ENCODE data around the gene OBSCN. TPM values are rescaled to one million over a fixed set of nuclear protein-coding genes. Genes with fewer than 3 reads are reported as not detected.

The OBSCN gene
- total RNA-seq, 1 experiment from 2014 or later, result 29.1 TPM

DNA sequence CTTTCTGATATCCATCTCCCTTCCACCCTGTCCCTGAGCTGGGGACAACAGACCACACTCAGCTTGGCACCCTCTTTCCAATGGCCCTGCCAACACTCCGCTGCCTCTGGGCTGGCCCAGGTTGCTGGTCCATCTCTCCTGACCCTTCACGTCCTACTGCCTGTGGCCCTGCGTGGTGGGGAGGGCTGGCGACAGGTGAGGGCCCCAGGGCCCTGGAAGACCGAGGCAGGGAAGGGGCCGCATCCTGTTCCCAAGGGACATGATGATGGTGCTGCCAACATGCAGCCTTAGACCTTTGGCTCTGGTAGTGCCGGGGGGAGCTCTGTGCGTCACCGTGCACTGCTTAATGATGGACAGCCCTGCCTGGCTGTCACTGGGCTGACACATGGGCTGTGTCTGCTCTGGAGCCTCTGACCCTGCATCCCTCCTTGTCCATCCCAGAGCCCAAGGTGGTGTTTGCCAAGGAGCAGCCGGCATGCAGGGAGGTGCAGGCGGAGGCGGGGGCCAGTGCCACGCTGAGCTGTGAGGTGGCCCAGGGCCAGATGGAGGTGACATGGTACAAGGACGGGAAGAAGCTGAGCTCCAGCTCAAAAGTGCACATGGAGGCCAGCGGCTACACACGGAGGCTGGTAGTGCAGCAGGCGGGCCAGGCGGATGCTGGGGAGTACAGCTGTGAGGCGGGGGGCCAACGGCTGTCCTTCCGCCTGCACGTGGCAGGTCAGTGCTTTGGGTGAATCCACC, 65.2 kb downstream of the OBSCN start:
- Histone ChIP-seq H3K9me3 (ENCODE audit: low read length) (no peaks in the 10 kb centered on the region), H3K79me2 (ENCODE audit: low read length) (no peaks in the 10 kb centered on the region), H3K4me2 (ENCODE audit: low read length) (no peak overlapping the region), H3K27ac (ENCODE audit: low read length) (no peak overlapping the region), H3K9ac (ENCODE audit: low read length) (no peak overlapping the region), H3K9me2 (replicated peaks; ENCODE audit: low read length) (no peaks in the 10 kb centered on the region), H3K27me3 (ENCODE audit: low read length) (no peaks in the 10 kb centered on the region), H3K36me3 (ENCODE audit: low read depth, low read length) (no peaks in the 10 kb centered on the region), H4K20me1 (ENCODE audit: low read length) (no peaks in the 10 kb centered on the region), H2AFZ (ENCODE audit: low read length) (no peak overlapping the region), H3F3A (ENCODE audit: low read length, unreplicated experiment) (no peaks in the 10 kb centered on the region), H3K4me3 (ENCODE audit: low read length) (no peak overlapping the region), H3K4me1 (ENCODE audit: insufficient read depth, low read length) (peaks cover 4% of the 10 kb centered on the region; the same call in 1 of the 2 replicates)
- ChIA-PET POLR2A (ENCODE audit: unreplicated experiment) (no interaction called here), CTCF (no interaction called here)
- TF ChIP-seq, protein P1, sequence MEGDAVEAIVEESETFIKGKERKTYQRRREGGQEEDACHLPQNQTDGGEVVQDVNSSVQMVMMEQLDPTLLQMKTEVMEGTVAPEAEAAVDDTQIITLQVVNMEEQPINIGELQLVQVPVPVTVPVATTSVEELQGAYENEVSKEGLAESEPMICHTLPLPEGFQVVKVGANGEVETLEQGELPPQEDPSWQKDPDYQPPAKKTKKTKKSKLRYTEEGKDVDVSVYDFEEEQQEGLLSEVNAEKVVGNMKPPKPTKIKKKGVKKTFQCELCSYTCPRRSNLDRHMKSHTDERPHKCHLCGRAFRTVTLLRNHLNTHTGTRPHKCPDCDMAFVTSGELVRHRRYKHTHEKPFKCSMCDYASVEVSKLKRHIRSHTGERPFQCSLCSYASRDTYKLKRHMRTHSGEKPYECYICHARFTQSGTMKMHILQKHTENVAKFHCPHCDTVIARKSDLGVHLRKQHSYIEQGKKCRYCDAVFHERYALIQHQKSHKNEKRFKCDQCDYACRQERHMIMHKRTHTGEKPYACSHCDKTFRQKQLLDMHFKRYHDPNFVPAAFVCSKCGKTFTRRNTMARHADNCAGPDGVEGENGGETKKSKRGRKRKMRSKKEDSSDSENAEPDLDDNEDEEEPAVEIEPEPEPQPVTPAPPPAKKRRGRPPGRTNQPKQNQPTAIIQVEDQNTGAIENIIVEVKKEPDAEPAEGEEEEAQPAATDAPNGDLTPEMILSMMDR (conservative IDR thresholded peaks at IDR 0.05; ENCODE audit: low read depth, low read length), result no peak
- TF ChIP-seq EZH2phosphoT487 (IDR thresholded peaks at IDR 0.05; ENCODE audit: borderline replicate concordance, low read length) (no peak), EZH2 (IDR thresholded peaks at IDR 0.05; ENCODE audit: low read length, unreplicated experiment) (no peak)
- intact Hi-C loops (cut with micrococcal nuclease), result no loop called here
- BruUV-seq (replicated peaks), result no TSS peak
- ATAC-seq (no peak), DNase-seq (no peak)

DNA sequence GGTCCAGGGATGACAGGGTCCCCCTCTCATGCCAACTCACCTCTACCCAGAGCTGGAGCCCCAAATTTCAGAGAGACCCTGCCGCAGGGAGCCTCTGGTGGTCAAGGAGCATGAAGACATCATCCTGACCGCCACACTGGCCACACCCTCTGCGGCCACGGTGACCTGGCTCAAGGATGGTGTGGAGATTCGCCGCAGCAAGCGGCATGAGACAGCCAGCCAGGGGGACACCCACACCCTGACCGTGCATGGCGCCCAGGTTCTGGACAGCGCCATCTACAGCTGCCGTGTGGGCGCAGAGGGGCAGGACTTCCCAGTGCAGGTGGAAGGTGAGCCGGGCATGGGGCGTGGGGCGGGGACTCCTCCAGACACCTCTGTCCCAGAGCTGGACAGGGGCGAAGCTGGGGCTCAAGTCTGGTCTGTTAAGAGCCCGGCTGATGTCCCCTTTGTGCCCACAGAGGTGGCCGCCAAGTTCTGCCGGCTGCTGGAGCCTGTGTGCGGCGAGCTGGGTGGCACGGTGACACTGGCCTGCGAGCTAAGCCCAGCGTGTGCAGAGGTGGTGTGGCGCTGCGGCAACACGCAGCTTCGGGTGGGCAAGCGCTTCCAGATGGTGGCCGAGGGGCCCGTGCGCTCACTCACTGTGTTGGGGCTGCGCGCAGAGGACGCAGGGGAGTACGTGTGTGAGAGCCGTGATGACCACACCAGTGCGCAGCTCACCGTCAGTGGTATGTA, 66.0 kb downstream of the OBSCN start:
- Histone ChIP-seq H3K27me3 (ENCODE audit: low read length) (no peaks in the 10 kb centered on the region), H2AFZ (ENCODE audit: low read length) (no peak overlapping the region)
- no peak for ATAC-seq

More for the DNA sequence above, 66.0 kb downstream of the OBSCN start:
- Histone ChIP-seq H3K4me3 (ENCODE audit: low read length) (no peak overlapping the region), H3K36me3 (ENCODE audit: low read depth, low read length) (no peaks in the 10 kb centered on the region), H3K4me1 (ENCODE audit: insufficient read depth, low read length) (peaks cover 4% of the 10 kb centered on the region; the same call in 1 of the 2 replicates), H3K9ac (ENCODE audit: low read length) (no peak overlapping the region), H3F3A (ENCODE audit: low read length, unreplicated experiment) (no peaks in the 10 kb centered on the region), H3K79me2 (ENCODE audit: low read length) (no peaks in the 10 kb centered on the region), H3K27ac (ENCODE audit: low read length) (no peak overlapping the region), H3K4me2 (ENCODE audit: low read length) (no peak overlapping the region), H3K9me2 (replicated peaks; ENCODE audit: low read length) (no peaks in the 10 kb centered on the region), H3K9me3 (ENCODE audit: low read length) (no peaks in the 10 kb centered on the region), H4K20me1 (ENCODE audit: low read length) (no peaks in the 10 kb centered on the region)
- TF ChIP-seq EZH2phosphoT487 (IDR thresholded peaks at IDR 0.05; ENCODE audit: borderline replicate concordance, low read length), result no peak
- TF ChIP-seq, protein P1 (conservative IDR thresholded peaks at IDR 0.05; ENCODE audit: low read depth, low read length), result no peak; the same call in 1 of the 2 replicates
- no peak for TF ChIP-seq EZH2 (IDR thresholded peaks at IDR 0.05; ENCODE audit: low read length, unreplicated experiment)
- no TSS peak for BruUV-seq (replicated peaks)
- DNase-seq, result no peak
- POLR2A ChIA-PET (ENCODE audit: unreplicated experiment), result no interaction called here
- CTCF ChIA-PET, result no interaction called here
- intact Hi-C loops (cut with micrococcal nuclease), result no loop called here

Data from PC-3 (cell line).